GM18519 (cell line): ENCODE results near the gene WBP2NL.

Source experiments
- ATAC-seq: cut with Tn5 transposase; IDR thresholded peaks from one replicate; pipeline ENCODE4 v1.9.1; 2021; ENCODE audit warnings: mild to moderate bottlenecking, moderate library complexity; ENCODE audit not compliant: unreplicated experiment, low FRiP score

The WBP2NL gene

GRCh38 chr22:42025421-42025820 is 26.8 kb downstream of the WBP2NL start:
- ATAC-seq, result no peak

DNA sequence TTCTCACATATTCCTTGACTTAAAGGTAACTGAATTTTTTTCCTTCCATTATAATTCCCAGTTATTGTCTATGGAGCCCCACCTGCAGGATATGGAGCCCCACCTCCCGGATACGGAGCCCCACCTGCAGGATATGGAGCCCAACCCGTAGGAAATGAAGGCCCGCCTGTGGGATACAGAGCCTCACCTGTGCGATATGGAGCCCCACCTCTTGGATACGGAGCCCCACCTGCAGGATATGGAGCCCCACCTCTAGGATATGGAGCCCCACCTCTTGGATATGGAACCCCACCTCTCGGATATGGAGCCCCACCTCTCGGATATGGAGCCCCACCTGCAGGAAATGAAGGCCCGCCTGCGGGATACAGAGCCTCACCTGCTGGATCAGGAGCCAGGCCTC is 28.1 kb downstream of the WBP2NL start:
- ATAC-seq, result no peak

GRCh38 chr22:42033263-42034181 is 34.9 kb downstream of the WBP2NL start:
- ATAC-seq, result no peak

DNA sequence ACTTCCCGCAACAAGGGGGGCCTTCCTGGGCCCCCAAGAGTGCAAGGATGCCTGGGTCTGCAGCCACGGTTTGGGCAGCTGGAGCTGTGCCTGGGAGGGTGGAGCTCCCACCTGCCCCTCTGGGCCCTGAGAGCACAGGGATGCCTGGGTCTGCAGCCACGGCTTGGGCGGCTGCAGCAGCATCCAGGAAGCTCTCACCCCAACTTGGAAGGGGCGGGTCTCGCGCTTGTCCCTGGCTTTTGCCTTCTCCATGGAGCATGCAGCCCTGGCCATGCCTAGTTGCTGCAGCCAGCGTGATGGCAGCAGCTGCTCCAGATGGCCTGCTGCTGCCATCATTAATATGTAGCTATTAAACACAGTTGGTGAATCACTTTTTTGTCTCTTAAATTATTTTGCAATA is 36.7 kb downstream of the WBP2NL start:
- ATAC-seq, result no peak

- ATAC-seq, result no peak
These were observed 40.7 kb downstream of the WBP2NL start for GRCh38 chr22:42039271-42039670.

DNA sequence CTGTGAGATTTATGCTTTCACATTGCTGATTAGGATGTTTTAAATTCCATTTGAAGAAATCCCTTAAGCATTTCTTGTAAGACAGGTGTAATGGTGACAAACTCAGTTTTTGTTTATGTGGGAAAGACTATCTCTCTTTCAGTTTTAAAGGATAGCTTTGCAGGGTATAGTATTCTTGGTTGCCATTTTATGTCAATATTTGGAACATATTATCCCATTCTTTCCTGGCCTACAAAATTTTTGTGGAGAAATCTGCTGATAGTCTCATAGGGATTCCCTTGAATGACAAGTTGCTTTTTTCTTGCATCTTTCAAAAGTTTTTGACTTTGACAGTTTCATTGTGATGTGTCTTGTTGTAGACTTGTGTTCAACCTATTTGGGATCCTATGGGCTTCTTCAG is 43.2 kb downstream of the WBP2NL start:
- ATAC-seq, result no peak

DNA sequence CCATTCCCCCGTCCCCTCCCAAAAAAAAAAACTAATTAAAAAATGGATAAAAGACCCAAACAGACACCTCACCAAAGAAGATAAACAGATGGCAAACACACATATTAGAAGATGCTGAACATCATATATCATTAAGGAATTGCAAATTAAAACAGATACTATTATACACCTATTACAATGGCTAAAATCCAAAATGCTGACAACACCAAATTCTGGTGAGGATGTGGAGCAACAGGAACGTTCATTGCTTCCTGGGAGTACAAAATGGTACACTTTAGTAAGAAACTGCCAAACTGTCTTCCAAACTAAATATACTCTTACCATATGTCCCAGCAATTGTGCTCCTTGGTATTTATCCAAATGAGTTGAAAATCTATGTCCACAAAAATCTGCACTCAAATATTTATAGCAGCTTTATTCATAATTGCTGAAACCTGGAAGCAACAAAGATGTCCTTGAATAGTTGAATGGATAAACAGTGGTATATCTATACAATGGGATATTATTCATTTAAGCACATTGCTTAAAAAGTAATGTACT is 52.1 kb downstream of the WBP2NL start:
- ATAC-seq, result no peak

- ATAC-seq, result no peak
These were observed 54.2 kb downstream of the WBP2NL start for GRCh38 chr22:42052765-42053164.

DNA sequence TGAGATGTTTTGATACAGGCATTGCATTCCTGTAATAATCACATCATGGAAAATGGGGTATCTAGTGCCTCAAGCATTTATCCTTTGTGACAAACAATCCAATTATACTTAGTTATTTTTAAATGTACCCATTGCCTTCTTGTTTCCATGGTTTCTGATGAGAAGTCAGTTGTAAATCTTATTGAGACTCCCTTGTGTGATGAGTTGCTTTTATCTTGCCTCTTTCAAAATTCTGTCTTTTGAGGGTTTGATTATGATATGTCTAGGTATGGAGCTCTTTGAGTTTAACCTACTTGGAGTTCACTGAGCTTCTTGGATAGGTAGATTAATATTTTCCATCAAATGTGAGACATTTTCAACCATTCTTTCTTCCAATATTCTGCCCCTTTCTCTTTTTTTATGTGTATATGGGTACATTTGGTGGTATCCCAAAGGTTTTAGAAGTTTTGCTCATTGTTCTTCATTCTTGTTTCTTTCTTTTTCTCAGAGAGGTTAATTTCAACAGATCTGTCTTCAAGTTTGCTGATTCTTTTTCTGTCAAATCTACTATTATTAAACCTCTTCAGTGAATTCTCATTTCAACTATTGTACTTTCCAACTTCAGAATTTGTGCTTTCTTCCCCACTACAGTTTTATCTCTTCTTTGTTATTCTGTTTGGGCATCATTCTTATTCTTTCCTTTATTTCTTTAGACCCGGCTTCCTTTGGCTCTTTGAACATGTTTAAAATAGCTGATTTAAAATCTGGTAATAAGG is 58.3 kb downstream of the WBP2NL start:
- ATAC-seq, result no peak

DNA sequence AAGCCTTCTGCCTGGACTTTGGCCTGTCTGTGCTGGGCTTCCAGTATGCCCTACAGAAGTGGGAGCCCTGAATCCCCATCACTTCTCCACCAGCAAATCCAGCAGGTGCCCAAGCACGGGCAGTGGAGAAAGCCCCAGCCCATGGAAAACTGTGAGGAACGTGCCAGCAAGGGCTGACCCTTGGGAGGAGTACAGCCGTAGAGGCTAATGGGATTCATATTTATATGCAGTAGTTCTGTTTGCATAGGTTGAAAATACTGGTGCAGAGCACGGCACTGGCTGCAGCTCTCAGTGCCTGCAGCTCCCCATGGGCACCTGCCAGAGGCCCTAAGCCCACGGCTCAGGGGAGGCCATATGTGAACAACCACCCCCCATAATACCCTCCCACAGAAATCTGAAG is 61.9 kb downstream of the WBP2NL start:
- ATAC-seq, result no peak

- ATAC-seq, result no peak
These were observed 62.5 kb downstream of the WBP2NL start for GRCh38 chr22:42061041-42061440.

DNA sequence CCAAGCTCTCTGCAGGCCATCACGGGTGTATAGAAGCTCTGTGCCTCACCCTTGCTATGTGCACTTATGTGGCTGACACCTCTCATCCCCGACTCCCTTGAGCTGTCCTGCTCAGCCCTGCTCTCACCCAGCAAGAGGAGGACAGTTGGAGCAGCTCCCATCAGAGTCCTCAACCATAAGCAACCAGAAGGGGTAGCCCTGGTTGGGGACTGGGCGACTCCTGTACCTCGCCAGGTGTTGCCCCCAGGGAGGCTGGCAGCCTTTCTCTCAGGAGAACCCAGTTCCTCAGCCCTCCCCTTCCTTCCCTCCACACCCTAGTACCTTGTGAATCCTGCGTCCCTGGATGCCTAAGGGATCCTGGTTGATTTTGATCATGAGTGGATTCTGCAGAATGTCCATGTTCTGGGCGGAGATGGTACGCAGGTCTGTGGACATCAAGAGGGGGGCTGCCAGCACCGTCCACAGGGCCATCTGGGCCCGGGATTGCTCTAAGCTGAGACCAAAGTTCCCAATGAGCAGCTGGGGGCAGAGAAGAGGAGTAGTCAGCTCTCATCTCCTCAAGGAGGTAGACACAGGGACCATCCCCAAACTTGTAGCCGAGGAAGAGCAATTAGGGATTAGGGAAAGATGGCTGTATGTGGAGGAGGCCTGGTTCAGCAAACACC is 64.0 kb downstream of the WBP2NL start:
- no peak for ATAC-seq

GRCh38 chr22:42064629-42065028 is 66.0 kb downstream of the WBP2NL start:
- ATAC-seq, result no peak

GRCh38 chr22:42065438-42066125 is 67.0 kb downstream of the WBP2NL start:
- no peak for ATAC-seq

DNA sequence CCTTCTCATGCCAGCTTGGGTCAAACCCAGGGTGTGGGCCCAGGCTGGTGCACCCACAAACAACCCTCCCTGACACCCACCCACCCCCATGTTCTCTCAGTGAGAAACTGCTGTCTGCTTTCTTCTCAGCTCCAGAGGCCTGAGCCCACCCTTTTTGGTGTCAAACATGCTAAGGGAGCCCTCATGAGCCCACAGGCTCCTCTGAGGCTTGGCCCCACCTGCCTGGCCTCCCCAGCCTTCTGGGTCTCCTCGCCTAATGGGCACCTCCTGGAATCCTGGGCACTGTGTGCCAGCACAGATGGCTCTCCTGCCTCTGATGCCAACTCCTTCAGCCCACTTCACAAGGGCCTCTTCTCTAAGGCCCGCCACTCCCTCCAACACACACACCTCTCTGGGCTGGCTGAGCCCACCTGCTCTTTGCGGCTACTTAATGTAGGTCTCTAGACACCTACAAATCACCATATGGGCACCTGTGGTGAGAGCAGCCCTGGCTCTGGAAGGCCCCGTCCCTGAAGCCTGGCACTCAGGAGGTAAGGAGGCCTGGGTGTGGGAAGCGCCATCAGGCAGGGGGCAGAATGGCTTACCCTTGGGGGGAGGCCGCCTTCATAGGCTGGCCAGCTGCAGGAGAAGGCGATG is 67.7 kb downstream of the WBP2NL start:
- no peak for ATAC-seq

DNA sequence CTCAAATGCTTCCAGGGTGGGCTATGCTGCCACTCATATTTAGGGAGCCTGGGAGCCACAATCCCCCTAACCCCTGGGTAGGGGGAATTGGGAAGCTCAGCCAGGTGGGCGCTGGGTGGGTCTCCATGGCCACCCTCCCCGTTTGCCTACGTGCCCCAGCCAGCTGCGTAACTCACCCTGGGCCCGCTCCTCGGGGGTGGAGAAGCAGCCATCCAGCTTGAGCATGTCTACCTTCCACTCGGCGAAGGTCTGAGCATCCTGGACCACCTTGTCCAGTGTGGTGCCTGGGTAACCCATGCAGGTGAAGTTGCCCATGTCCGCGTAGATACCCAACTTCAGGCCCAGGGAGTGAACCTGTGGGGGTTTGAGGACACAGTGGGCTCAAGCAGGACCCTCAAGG is 68.3 kb downstream of the WBP2NL start:
- no peak for ATAC-seq

DNA sequence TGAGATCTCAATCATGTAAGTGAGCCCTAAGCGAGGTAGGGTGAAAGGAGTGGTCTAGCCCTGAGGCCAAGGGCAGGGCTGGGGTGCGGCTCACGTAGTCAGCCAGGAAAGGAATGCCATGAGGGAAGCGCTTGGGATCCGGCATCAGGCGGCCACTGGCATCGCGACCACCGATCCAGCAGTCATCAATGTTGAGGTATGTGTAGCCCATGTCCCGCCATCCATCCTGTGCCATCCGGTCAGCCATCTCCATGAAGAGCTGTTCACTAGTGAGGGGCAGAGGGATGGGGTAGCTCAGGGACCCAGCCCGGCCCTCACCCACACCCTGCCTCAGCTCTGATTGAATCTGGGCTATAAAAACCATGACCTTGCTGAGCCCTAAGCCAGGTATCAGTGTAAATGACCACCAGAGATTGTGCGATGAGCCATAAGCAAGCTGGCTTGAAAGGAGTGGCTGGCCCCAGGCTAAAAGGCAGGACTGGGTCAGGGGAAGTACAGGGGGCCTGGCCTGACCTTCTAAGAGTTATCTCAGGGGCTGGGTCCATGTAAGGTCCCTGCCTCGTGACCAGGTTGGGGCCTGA is 69.2 kb downstream of the WBP2NL start:
- no peak for ATAC-seq

GRCh38 chr22:42068291-42068690 is 69.7 kb downstream of the WBP2NL start:
- ATAC-seq, result no peak

DNA sequence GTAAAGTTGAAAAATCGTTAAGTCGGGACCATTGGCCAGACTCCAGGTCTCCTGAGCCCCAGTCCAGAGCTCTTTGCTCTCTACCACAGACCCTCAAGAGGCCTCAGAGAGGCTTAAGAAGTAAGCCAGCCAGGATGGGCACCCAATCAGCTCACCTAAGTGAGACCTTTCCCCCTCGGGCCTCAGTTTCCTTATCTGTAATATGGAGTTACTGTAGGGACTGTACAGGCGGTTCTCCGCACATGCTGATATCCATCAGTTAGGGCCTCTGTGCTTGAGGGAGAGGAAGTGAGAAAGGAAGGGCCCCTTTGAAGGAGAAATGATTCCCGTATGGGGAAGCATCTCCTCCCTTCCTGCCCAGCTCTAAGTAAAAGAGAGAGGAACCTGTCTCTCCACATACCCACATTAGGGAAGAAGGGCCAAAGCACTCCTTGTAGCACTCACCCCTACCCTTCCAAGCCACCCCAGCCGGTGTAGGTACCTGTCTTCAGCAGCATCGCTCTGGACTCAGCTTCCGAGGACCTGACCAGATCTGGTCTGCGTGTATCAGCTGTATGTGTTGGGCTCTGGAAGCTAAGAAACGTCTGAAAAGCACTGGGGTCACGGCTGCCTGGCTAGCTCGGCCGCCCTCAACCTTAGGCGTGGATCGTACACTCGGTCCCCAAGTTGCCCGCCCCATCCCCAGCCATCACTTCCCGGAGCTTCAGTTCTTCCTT is 71.4 kb downstream of the WBP2NL start:
- ATAC-seq, result no peak
